NCI-H1694 (cell line): ENCODE data around the gene CLEC2A.

Experiments used
- DNase-seq: peaks from one replicate; lab custom pipeline; 2025; lab: John Stamatoyannopoulos, UW

CLEC2A gene

DNA sequence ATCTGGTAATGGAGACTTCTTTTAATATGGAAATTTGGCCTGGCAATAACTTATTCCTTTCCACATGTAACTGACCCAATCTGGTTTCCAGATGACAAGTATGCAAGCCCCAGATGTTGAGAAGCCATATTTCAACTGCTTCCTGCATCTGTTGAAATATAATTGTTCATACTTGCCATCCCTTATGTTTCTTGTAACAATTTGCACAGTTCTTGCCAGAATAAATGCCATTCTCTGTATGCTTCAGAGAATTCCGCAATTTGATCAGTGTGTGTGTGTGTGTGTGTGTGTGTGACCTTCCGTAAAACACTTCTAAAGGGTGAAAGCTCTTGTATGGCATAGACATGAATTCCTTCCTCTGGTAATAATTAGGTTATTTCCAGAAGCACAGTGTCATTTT is 1.8 kb upstream of the CLEC2A start:
- DNase-seq: no peak

DNA sequence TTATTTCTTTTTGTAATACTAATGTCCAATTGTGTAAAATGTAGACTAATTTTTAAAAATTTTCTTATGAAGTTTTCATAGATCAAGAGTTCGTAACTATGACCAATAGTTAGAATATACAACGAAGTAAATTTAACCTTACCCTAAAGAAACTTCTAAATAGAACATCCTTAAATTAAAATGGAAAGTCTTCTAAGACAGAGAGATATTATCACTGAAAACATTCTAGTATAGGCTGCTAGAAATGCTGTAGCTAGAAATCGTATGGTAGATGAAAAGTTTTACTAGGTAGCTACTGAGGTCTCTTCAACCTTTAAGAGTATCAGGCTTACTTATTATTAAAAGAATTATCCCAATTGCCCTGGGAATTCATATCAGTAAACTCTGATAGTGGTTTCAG is 925 bp downstream of the CLEC2A start:
- DNase-seq: no peak

- no peak for DNase-seq
These were observed 3.6 kb downstream of the CLEC2A start for GRCh38 chr12:9928607-9929006.

GRCh38 chr12:9926876-9927275 is 5.3 kb downstream of the CLEC2A start:
- DNase-seq: no peak

DNA sequence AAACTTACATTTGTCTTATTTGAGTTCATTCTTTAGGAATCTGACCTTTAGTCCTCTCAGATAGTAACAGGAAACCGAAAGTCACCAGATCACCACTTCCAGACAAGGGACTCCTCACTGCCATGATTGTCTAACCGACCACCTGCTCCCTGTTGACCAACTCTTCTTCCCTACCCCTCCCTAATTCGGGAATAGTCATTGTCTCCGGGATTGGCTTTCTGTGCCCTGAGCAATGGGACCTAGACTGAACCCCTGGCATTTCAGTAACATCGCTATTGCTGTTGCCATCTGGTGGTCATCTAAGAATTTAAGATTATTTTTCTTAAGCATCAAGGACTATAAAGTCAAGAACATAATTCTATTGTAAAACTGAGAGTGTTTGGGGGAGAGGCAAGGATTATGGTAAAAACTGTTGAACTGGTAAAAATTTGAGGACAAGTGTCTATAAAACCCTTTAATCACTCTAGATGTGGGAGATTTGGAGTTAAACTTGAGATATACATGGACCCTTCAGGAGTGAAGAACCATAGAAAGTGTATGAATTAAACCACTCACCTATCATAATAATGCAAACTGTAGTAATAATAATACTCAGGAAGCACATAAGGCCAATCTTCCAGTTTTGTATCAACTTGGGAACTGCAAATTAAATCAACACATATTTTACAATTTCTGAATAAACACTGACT is 6.3 kb downstream of the CLEC2A start:
- no peak for DNase-seq

GRCh38 chr12:9922429-9922828 is 9.7 kb downstream of the CLEC2A start:
- DNase-seq: no peak

DNA sequence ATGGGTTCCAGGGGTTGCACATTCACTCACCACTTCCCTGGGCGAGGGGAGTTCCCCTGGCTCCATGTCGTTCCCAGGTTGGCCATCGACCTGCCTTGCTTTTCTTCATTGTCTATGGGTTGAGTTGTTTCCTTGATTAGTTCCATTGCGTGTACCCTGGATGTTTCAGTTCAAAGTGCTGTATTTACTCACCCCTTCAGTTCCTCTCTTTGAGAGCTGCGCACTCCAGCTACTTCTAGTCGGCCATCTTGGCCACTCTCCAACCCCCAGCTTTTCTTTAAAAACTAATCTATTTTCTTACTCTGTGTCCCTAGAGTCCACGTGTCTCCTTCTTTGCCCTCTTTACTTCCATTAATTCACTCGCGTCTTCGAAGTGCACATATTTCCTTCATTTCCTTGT is 11.7 kb downstream of the CLEC2A start:
- DNase-seq: no peak

GRCh38 chr12:9919443-9919842 is 12.7 kb downstream of the CLEC2A start:
- no peak for DNase-seq

DNA sequence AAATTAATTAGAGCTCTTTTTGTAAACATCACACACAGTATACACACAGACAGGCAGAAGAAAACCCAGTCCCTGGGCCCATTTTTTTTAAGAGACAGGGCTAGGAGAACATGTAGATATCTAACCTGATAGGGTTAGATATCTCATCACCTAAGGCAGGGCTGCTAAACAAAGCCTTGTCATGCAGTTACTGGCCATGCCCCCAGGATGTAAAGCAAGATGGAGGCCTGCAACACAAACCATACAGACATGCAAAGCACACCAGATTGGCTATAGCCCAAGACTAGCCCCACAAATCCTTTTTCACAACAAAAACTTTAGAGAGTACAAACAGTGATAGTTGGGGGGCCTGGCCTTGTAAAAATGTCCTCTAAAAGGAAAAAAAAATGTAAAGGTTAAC is 20.5 kb downstream of the CLEC2A start:
- no peak for DNase-seq

- DNase-seq: no peak
These were observed 21.3 kb downstream of the CLEC2A start for GRCh38 chr12:9910716-9911421.

DNA sequence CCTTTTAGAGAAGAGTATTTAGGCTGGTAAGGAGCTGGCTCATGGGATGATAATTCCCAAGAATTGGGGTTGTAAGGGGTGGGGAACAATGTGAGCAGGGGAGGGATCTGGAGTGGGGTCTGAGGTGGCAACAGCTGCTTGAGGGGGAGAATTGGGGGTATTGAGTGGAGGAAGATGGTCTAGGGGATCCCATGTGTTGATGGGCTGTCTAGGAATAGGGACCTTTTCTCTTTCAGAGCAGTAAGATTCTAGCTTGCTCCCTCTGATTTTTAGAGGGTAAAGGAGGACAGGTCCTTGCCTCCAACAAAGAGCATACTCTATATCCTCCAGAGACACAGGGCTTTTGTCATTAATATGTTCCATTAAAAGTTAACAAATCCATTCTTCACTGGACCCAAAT is 22.4 kb downstream of the CLEC2A start:
- no peak for DNase-seq

GRCh38 chr12:9908350-9908749 is 23.8 kb downstream of the CLEC2A start:
- DNase-seq: no peak

DNA sequence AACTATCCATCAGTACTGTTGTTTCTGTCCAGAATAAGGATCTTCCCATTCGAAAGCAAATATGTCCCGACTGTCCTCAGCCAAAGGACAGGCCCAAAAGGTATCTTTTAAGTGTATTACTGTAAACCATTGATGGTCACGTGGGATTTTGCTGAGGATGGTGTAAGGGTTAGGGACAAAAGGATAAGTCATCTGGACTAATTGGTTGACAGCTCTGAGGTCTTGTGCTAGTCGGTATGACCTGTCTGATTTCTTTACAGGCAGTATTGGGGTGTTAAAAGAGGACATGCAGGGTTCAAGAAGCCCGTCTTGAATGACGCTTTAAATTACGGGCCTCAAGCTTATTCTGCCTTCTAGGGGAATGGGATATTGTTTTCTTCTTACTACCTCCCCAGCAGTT is 24.4 kb downstream of the CLEC2A start:
- no peak for DNase-seq

DNA sequence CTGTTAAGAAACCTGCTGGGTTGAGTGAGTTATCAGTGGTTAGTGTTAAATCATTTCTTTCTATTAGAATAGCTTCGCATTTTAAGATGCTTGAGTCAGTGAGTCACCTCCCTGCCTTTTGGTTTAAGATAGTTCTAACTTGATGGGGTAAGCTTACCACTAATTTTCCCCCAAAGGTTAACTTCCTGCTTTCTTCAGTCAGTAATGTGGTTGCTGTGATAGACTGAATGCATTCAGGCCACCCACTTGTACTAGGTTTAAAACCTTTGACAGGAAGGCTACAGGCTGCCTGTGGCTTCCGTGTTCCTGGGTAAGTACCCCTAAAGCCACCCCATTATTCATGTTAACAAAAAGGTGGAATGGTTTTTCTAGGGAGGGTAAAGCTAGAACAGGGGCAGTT is 25.3 kb downstream of the CLEC2A start:
- no peak for DNase-seq

GRCh38 chr12:9902539-9903228 is 29.5 kb downstream of the CLEC2A start:
- DNase-seq: no peak

GRCh38 chr12:9900930-9901329 is 31.2 kb downstream of the CLEC2A start:
- DNase-seq: no peak

- no peak for DNase-seq
These were observed 33.0 kb downstream of the CLEC2A start for GRCh38 chr12:9899209-9899608.

GRCh38 chr12:9897535-9897934 is 34.6 kb downstream of the CLEC2A start:
- no peak for DNase-seq

DNA sequence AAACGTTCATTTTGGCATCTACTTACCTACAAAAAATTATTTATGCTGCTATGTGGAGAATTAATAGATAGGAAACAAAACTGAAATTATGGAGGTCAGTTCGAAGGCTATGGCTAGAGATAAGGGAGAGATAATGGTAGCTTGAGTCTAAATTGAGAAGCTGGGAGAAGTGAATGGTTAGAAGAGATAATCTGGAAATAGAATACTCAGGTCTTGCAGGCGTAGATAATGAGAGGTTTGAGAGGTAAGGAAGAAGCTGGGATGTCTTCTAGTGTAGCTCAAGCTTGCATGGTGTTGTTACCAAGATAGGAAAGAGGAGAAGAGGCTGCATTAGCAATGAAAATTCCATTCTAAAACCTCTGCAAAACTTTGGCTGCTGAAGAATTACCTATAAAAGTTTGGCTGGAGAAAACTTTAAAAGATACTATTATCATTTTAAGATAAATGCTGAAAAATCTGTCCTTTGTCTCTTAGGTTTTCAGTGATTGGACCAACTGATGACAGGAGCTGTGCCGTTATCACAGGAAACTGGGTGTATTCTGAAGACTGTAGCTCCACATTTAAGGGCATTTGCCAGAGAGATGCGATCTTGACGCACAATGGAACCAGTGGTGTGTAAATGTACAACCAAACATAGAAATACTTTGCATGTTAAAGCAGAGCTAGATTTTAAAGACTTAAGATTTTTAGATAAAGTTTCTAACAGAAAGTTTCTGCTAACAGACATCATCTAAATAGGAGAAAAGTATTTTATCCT is 36.8 kb downstream of the CLEC2A start:
- no peak for DNase-seq

DNA sequence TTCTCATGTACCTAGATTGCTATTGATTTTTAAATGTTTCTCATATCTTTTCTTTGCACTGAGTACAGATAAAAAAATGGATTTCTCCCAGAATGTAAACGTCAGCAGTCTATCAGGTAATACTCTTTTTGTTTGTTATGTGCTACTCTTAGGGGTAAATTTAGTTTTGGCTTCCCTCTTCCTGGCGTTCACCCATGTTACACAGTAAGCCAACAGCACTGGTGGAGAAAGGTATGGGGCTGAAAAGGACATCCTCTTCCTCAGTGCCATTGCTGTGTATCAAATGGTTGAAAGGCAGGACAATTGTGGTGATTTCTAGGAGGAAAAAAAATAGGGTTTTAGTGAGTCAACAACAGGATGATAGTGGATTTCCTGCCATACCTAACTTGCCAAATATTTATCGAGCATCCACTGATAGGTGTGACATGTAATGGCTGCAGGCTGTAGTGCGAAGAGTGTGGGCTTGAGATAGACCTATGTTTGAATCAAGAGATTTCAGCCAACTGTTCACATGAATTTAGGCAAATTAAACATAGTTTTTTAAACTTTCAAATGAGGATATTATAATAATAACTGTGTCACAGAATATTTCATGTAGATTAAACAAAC is 43.4 kb downstream of the CLEC2A start:
- DNase-seq: no peak

GRCh38 chr12:9883175-9883574 is 49.0 kb downstream of the CLEC2A start:
- no peak for DNase-seq

DNA sequence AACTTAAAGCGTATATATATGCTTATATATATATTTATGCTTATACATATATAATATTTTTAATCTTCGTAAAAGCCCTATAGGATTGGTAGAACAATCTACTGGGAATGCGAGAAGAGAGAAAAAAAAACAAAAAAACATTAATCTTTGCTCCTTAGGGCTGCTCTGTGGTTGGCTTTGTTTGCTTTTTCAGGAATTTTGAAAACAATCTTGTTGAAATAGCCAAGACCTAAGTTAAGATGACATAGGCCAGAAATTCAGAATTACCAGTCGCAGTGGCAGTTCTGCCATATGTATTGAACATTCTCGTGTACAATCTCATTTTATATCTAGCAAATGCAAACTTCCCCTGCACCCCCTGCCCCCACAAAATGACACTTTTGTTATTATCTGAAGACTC is 50.2 kb downstream of the CLEC2A start:
- DNase-seq: no peak
